Activated B cell treated with CpG ODN at 0.5 μM for 24 hours (primary cell): ENCODE results near the gene XAF1. TPM values are rescaled to one million over a fixed set of nuclear protein-coding genes. Genes with fewer than 3 reads are reported as not detected.

Experiments
- ATAC-seq: fragments of 200-7000 bp; cut with Tn5 transposase; one replicate; pipeline ENCODE4 v1.10.0; 2021; ENCODE audit warnings: low read depth, mild to moderate bottlenecking, moderate library complexity
- CTCF ChIA-PET: fragments of 350-600 bp; sonication (Branson Sonifier 250); formaldehyde crosslinking; loops from one replicate; lab custom pipeline; 2021; ENCODE audit warnings: antibody characterized with exemption; lab: Charles Lee
- POLR2A ChIA-PET: fragments of 350-600 bp; sonication (Branson Sonifier 250); formaldehyde crosslinking; loops from one replicate; lab custom pipeline; 2021; ENCODE audit warnings: antibody characterized with exemption; lab: Charles Lee
- DNase-seq: peaks from one replicate; pipeline ENCODE4 v3.0.0; 2022
- H3K27ac Mint-ChIP-seq: one replicate; pipeline ENCODE4 v1.8.0; 2020; ENCODE audit warnings: mixed read lengths
- H3K27me3 Mint-ChIP-seq: one replicate; pipeline ENCODE4 v1.8.0; 2021; ENCODE audit warnings: mixed read lengths
- H3K36me3 Mint-ChIP-seq: one replicate; pipeline ENCODE4 v1.8.0; 2021; ENCODE audit warnings: low read depth, mixed read lengths
- H3K4me1 Mint-ChIP-seq: one replicate; pipeline ENCODE4 v1.8.0; 2021; ENCODE audit warnings: mixed read lengths
- H3K4me3 Mint-ChIP-seq: one replicate; pipeline ENCODE4 v1.8.0; 2020; ENCODE audit warnings: mild to moderate bottlenecking, mixed read lengths
- H3K9me3 Mint-ChIP-seq: one replicate; pipeline ENCODE4 v1.8.0; 2020; ENCODE audit warnings: mixed read lengths
- intact Hi-C: fragments of 100-400 bp; cut with micrococcal nuclease; formaldehyde crosslinking; loops from one replicate; pipeline ENCODE4 v1.15.1; 2024
- total RNA-seq: library from RNA; stranded (reverse); gene quantifications from 2 replicates; pipeline ENCODE4 v1.2.3, GENCODE V29; 2022
- TF ChIP-seq, protein P1 (sequence below): fragments of 200-600 bp; IDR thresholded peaks from one replicate; pipeline ENCODE4 v1.8.0; 2022; ENCODE audit warnings: antibody characterized with exemption, mild to moderate bottlenecking

The XAF1 gene
- total RNA-seq, 1 donor from 2014 or later = 62.5 TPM

DNA sequence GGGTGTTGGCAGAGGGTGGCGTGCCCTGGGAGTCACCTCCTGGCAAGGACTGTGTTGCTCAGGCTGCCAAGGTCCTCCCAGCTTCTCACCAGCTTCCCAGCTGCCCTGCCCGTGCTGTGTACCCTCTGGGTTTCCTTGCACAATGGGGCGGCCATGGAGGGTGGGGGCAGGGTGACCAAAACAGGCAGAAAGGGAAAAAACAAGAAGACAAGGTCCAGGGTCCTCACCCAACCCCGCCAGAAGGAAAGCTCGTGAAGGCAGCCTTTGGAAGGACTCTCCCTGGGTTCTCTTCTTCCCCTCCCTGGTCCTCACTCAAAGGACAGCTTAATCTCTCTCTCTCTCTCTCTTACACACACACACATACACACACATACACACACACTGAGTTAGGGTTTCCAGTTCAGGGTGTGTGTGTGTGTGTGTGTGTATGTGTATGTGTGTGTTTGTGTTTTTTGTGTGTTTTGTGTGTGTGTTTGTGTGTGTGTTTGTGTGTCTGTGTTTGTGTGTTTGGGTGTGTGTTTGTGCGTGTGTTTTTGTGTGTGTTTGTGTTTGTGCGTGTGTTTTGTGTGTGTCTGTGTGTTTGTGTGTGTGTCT, 44.7 kb upstream of the XAF1 start:
- ChIA-PET POLR2A (no interaction called here), CTCF (no interaction called here)
- intact Hi-C loops = no loop called here
- TF ChIP-seq, protein P1, sequence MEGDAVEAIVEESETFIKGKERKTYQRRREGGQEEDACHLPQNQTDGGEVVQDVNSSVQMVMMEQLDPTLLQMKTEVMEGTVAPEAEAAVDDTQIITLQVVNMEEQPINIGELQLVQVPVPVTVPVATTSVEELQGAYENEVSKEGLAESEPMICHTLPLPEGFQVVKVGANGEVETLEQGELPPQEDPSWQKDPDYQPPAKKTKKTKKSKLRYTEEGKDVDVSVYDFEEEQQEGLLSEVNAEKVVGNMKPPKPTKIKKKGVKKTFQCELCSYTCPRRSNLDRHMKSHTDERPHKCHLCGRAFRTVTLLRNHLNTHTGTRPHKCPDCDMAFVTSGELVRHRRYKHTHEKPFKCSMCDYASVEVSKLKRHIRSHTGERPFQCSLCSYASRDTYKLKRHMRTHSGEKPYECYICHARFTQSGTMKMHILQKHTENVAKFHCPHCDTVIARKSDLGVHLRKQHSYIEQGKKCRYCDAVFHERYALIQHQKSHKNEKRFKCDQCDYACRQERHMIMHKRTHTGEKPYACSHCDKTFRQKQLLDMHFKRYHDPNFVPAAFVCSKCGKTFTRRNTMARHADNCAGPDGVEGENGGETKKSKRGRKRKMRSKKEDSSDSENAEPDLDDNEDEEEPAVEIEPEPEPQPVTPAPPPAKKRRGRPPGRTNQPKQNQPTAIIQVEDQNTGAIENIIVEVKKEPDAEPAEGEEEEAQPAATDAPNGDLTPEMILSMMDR = no peak
- no peak overlapping the region for H3K27ac Mint-ChIP-seq
- DNase-seq = no peak
- ATAC-seq = no peak
- H3K27me3 Mint-ChIP-seq = peaks cover 56% of the 10 kb centered on the region
- H3K9me3 Mint-ChIP-seq = no peaks in the 10 kb centered on the region
- peaks cover 22% of the 10 kb centered on the region for H3K4me1 Mint-ChIP-seq
- no peaks in the 10 kb centered on the region for H3K36me3 Mint-ChIP-seq
- no peak overlapping the region for H3K4me3 Mint-ChIP-seq

DNA sequence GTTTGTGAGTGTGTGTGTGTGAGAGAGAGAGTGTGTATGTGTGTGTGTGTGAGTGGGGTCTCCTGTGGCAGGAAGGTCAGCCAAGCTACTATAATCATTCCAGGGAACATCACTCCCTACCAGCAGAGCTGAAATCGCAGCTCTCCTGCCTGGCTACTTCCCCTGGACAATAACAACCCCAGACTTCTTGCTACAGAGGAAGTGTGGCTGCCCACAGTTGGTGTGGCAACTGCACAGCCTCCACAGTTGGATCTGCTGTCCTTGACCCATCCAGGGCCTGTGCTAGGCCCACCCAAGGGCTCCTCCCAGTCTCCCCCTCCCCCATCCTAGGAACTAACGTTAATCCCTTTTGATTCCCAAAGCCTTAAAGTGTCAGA, 44.2 kb upstream of the XAF1 start:
- CTCF ChIA-PET = no interaction called here

DNA sequence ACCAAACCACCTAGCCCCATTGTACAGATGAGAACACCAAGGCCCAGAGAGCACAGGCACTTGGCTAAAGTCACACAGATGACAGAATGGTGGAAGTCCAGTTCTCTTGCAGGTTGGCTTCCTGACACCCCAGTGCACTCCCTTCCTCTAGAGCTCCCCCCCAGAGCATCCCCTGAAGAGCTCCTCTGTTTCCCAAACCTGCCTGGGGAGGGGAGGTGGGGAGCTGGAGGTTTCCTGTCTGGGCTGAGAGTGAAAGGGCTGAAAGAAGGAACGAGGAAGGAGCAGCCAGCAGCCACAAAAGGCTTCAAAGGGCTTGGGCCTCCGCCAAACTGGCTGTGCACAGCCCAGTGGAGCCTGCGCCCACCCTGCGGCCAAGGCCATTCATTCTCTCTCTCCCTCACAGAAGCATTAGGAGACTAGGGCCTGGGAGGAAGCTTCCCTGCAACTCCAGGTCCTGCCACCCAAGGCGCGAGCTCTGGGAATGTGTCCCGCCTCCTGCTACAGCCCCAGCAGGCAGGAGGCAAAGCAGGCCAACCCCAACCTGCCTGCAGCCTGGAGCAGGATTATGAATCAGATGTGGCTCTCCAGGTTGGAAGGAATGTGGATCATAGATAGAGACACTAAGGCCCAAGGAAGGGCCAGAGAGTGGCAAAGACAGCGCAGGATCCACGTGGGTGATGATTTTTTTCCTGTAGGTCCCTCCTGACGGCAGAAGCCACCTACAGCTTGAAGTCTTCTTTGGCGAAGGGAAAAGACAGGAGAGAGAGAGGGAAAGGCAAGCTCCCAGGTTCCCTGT, 43.6 kb upstream of the XAF1 start:
- no peak for DNase-seq
- intact Hi-C loops = loop anchor here (2.0 kb wide), 1 partner anchor 45 kb away; no protein-coding TSS in a partner anchor
- peak overlapping the region; percentile 55 for H3K4me3 Mint-ChIP-seq
- H3K9me3 Mint-ChIP-seq = peaks cover 4% of the 10 kb centered on the region
- TF ChIP-seq, protein P1 = no peak
- no peaks in the 10 kb centered on the region for H3K36me3 Mint-ChIP-seq
- H3K27me3 Mint-ChIP-seq = peaks cover 53% of the 10 kb centered on the region
- CTCF ChIA-PET = no interaction called here
- H3K27ac Mint-ChIP-seq = no peak overlapping the region
- peaks cover 22% of the 10 kb centered on the region for H3K4me1 Mint-ChIP-seq
- POLR2A ChIA-PET = no interaction called here
- ATAC-seq = no peak

More for the DNA sequence above, 44.2 kb upstream of the XAF1 start:
- DNase-seq (no peak), ATAC-seq (no peak)
- H3K27me3 Mint-ChIP-seq = peaks cover 53% of the 10 kb centered on the region
- H3K4me1 Mint-ChIP-seq = peaks cover 22% of the 10 kb centered on the region
- H3K36me3 Mint-ChIP-seq = no peaks in the 10 kb centered on the region
- POLR2A ChIA-PET = no interaction called here
- intact Hi-C loops = loop anchor here (2.0 kb wide), 1 partner anchor 45 kb away; no protein-coding TSS in a partner anchor
- no peak overlapping the region for H3K27ac Mint-ChIP-seq
- TF ChIP-seq, protein P1 = no peak
- H3K9me3 Mint-ChIP-seq = peaks cover 2% of the 10 kb centered on the region
- H3K4me3 Mint-ChIP-seq = no peak overlapping the region

DNA sequence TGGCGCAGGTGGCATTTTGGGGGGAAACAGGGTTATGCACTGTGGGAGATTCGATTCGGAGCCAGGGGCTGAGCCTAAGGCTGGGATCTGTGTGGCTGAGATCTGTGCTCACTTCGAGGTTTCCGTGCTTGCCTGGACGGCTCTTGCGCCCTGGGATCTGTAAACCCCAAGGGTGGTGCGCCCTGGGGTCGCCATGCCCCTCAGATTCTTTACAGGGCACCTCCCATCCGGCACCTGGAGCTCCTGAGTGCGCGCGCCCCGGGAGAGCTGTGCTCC, 43.1 kb upstream of the XAF1 start:
- Mint-ChIP-seq H3K27me3 (peaks cover 58% of the 10 kb centered on the region), H3K4me3 (peak overlapping the region; percentile 55), H3K36me3 (no peaks in the 10 kb centered on the region), H3K9me3 (peaks cover 4% of the 10 kb centered on the region), H3K27ac (no peak overlapping the region), H3K4me1 (peaks cover 22% of the 10 kb centered on the region)
- DNase-seq = no peak
- TF ChIP-seq, protein P1 = no peak
- ATAC-seq = no peak
- intact Hi-C loops = loop anchor here (2.0 kb wide), 1 partner anchor 46 kb away; no protein-coding TSS in a partner anchor
- POLR2A ChIA-PET = no interaction called here
- CTCF ChIA-PET = no interaction called here

DNA sequence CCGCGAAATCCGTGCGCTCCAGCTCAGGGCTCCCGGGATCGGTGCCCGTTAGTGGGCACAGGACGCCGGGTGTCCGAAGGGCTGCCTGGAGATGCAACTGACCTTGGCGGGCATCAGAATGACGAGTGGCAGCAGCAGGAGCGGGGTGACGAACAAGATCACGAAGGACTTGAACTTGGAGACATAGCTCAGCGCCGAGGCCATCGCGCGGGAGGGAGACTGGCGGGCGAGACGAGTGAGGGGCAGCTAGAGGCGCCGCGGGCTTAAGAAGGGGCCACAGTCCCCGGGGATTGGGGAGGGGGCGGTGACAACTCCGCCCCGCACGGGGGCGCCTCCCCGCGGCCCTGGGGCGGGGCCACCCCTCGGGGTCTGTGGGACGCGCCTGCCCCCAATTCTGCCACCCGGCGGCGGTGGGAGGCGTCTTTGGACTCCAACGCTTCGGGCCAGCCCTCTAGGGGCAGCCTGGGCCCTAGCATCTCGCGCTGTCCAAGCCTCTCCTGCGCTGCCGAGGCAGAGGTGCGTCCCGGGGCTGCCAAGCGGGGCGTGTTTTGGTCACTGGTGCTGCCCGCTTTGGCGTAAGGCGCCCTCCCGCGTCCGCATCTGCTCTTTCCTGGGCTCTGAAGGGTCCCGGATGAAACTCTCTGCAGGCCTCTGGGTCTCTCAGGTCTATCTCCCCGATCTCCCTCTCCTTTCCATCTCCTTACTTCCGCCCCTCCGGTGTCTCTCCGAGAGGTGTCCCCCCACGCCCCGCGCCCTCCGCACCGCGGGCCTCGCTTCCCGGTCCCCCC, 42.5 kb upstream of the XAF1 start, which contains the start of gene SLC13A5:
SLC13A5 (minus strand) TSS at position 240 of the 788 bp plus-strand sequence; CDS start at position 204, 36 bp downstream.
- intact Hi-C loops = loop anchor here (2.0 kb wide), 1 partner anchor 47 kb away; no protein-coding TSS in a partner anchor
- peaks cover 4% of the 10 kb centered on the region for H3K9me3 Mint-ChIP-seq
- peak; percentile 21 for DNase-seq
- ChIA-PET POLR2A (no interaction called here), CTCF (interaction anchor here (0.6 kb wide), 1 partner anchor 40 kb away, joined by 3 read pairs; no protein-coding TSS in a partner anchor)
- peaks cover 22% of the 10 kb centered on the region for H3K4me1 Mint-ChIP-seq
- no peaks in the 10 kb centered on the region for H3K36me3 Mint-ChIP-seq
- peak within 1 kb of the TSS; percentile 58 for H3K4me3 Mint-ChIP-seq
- H3K27me3 Mint-ChIP-seq = peaks cover 57% of the 10 kb centered on the region
- H3K27ac Mint-ChIP-seq = no peak within 1 kb of the TSS
- TF ChIP-seq, protein P1 = no peak
- peak; percentile 68 for ATAC-seq
